AG09319 (cell line): ENCODE measurements around the gene UCKL1.
"Not testable (repeated sequence)": the region's sequence is repeated elsewhere in the genome, so short reads cannot be mapped to it uniquely, and the experiment has no call there.

ENCODE experiments used
- DNase-seq: peaks from one replicate; pipeline ENCODE4 v3.0.0-alpha.2; 2010; ENCODE audit warnings: low read depth; ENCODE audit errors: extremely low read depth
- TF ChIP-seq, protein P1 (sequence below): IDR thresholded peaks from 2 replicates; pipeline ENCODE4 v1.5.1; 2011; ENCODE audit warnings: low read depth, mild to moderate bottlenecking, inconsistent platforms, low read length, moderate library complexity

Gene UCKL1

DNA sequence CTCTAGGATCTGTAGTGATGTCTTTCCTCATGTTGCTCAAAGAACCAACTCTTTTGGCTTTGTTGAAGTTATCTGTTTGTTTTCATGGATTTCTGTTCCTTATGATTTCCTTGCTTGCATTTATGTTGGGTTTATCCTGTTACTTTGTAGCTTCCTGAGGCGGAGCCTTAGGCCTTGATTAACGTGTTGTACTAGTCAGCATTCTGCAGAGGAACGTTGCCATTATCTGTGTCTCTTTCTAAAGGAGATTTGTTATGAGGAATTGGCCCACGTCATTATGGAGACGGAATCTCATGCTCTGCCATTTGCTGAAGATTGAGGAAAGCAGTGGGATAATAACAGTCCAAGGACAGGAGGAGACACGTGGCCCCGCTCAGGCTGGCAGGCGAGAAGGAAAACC lies 29.9 kb downstream of the UCKL1 start:
- TF ChIP-seq, protein P1, sequence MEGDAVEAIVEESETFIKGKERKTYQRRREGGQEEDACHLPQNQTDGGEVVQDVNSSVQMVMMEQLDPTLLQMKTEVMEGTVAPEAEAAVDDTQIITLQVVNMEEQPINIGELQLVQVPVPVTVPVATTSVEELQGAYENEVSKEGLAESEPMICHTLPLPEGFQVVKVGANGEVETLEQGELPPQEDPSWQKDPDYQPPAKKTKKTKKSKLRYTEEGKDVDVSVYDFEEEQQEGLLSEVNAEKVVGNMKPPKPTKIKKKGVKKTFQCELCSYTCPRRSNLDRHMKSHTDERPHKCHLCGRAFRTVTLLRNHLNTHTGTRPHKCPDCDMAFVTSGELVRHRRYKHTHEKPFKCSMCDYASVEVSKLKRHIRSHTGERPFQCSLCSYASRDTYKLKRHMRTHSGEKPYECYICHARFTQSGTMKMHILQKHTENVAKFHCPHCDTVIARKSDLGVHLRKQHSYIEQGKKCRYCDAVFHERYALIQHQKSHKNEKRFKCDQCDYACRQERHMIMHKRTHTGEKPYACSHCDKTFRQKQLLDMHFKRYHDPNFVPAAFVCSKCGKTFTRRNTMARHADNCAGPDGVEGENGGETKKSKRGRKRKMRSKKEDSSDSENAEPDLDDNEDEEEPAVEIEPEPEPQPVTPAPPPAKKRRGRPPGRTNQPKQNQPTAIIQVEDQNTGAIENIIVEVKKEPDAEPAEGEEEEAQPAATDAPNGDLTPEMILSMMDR = no peak
- no peak for DNase-seq

DNA sequence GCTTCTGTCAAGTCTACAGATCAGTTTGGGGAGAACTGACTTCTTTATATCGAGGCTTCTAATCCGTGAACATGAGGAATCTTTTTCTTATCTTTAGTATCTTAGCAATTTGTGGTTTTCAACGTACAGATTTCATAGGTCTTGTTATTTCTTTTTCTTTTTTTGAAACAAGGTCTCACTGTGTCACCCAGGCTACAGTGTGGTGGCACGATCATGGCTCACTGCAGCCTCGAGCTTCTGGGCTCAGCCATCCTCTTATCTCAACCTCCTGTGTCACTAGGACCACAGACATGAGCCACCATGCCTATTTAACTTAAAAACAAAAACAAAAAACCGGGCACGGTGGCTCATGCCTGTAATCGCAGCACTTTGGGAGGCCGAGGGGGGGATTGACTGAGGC lies 32.0 kb downstream of the UCKL1 start:
- DNase-seq = no peak
- TF ChIP-seq, protein P1 = no peak

DNA sequence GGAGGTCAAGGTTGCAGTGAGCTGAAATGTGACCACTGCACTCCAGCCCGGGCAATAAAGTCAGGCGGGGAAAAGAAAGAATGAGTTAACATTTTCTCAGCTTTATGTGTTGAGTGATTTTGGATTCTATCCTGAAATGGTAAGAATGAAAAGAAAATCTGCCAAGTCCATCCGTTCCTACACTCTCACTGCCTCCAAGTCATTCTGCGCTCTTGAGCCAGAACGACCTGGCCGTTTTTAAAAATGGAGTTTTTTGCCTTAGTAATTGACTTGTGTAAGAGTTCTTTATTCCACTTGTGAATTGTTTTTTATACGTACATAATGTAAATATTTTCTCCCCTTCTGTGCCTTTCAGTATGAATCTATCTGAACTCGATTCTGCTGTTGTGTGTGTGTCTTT lies 32.6 kb downstream of the UCKL1 start:
- TF ChIP-seq, protein P1 = no peak
- no peak for DNase-seq

DNA sequence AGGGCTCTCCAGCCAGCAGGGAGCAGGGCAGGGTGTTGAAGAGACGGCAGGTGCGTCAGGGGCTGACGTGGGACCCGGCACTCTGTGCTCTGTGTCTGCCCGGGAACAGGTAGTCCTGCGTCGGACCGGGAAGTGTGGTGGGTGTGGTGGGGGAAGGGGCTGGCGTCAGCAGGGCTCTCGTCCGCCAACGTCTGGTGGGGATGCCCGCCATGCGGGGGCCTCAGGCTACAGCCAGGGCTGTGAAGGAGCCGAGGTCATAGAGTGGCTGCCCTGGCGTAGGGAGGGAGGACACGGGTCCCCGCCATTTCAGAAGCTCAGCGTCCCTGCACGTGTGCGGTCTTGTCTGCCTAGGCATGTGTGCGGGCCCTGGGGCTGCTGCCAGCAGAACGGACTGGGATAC lies 36.0 kb downstream of the UCKL1 start:
- TF ChIP-seq, protein P1 = no peak
- no peak for DNase-seq

DNA sequence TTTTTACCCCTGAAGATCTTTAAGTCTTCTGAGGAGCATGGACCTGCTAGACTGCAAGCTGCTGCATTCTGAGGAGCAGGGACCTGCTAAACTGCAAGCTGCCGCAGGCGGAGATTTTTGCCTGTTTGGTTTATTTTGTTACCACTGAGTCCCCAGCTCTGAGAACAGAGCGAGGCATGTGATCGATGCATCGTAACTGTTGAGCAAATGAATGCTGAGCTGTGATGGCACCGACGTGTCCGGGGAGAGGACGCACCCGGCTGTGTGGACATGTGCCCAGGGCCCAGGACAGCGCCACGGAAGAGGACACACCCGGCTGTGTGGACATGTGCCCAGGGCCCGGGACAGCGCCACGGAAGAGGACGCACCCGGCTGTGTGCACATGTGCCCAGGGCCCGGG lies 37.1 kb downstream of the UCKL1 start:
- TF ChIP-seq, protein P1 = no peak
- DNase-seq = no peak

DNA sequence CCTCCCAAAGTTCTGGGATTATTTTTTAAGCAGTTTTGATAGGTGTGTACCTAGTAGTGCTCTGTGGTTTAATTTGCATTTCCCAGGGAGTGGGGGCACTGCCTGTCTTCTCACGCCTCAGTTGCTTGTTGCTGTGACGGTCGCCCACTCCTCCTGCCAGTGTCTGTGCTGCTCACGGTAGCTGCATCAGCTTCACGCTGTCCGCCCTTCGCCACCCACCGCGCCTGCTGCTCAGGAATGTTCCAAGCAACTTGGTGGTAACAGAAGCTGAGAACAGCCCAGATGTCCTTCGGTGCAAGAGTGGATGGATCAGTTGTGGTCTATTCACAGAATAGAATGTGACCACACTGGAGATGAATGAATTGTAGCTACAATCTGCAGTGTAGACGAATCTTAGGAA lies 38.4 kb downstream of the UCKL1 start:
- no peak for DNase-seq
- TF ChIP-seq, protein P1 = no peak

DNA sequence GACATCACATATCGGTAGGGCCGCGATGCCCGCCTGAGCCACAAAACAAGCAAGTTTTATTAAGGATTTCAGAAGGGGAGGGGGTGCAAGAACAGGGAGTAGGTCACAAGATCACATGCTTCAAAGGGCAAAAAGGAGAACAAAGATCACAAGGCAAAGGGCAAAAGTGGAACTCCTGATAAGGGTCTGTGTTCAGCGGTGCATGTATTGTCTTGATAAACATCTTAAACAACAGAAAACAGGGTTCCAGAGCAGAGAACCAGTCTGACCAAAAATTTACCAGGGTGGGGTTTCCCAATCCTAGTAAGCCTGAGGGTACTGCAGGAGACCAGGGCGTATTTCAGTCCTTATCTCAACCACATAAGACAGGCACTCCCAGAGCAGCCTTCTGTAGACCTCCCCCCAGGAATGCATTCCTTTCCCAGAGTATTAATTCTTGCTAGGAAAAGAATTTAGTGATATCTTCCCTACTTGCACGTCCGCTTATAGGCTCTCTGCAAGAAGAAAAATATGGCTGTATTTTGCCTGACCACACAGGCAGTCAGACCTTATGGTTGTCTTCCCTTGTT lies 39.8 kb downstream of the UCKL1 start:
- not testable (repeated sequence) for DNase-seq

DNA sequence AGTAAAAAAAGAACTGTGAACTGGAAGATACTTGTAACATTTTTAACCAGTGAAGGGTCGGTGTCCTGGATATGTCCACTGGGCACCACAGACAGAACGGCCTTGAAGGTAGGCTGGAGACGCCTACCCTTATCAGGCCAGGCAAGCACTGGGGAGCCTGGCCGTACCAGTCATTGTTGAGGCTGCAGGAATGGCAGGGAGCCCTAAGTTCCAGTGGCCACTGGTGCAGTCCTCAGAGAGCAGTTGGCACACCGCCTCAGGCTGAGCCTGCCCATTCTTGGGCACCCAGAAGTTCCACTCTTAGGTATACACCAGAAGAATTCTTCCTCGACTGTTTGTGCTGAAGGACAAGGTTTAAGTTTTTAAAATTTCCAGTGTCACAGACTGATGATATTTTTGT lies 40.7 kb downstream of the UCKL1 start:
- TF ChIP-seq, protein P1 = no peak
- DNase-seq = no peak
